Measurements from ENCODE around the gene RAB6B.

RAB6B gene

DNA sequence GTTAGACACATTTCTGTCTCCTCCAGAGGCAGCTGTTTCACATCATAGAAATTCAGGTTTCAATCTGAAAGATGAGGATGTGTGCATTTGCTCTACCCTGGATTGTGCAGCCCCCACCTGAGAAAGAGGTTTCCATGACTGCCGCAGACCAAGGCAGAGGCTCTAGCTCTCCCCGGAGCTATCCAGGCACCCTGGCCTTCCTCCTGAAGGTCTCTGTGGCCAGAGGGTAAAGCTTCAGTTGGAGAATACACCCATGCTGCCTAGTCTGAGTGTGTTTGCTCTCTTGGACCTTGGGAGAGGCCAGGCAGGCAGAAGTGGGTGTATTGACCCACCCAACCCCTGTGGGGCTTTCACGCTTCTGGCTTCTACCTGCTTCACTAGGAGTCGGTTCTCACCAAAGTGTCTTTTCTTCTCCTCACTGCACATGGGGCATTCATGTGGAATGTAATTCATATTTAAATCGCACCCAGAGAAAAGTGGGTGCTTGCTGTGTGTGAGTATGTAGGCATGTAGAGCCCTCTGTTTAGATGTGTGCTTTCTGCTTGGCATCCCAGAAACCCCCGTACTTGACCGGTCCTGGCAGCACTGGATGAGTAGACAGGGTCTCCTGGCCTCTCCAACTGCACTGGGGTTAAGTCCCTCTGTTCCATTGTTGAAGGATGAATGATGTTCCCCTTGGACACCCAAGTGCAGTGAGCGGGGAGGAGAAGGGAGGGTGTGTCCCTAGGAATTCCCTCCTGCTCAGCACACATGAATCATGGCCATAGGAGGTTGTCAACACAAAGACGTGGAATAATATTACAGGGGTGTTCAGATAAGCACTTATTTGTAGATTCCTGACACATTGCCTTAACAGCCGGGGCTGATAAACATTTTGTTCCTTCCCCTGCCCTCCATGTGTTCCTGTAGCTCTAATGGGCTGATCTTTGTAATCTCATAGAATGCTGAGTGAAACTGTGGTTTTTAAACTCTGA lies 20.3 kb upstream of the RAB6B start:
- H3K9me3 ChIP-seq (ENCODE audit: control insufficient read depth in 5 of 5, low read length in 5 of 5), result peaks cover 0 to 3% (median 0%) of the 10 kb centered on the region in 5 donors
- H3K27me3 ChIP-seq (ENCODE audit: control insufficient read depth in 5 of 5, insufficient read depth in 4 of 5, low read length in 5 of 5), result peaks cover 0 to 8% (median 6%) of the 10 kb centered on the region in 5 donors
- H3K4me1 ChIP-seq (ENCODE audit: control insufficient read depth in 5 of 5, insufficient read depth in 5 of 5, low read length in 5 of 5), result no peaks in the 10 kb centered on the region
- H3K9ac ChIP-seq (ENCODE audit: low read length in 5 of 5), result no peak overlapping the region
- no peak overlapping the region for H3K27ac ChIP-seq (ENCODE audit: low read depth, low read length)
- H3K4me3 ChIP-seq (ENCODE audit: low read depth in 1 of 5, low read length in 5 of 5), result no peak overlapping the region
- no peaks in the 10 kb centered on the region for H3K36me3 ChIP-seq (ENCODE audit: control insufficient read depth in 5 of 5, insufficient read depth in 5 of 5, low read length in 5 of 5)

DNA sequence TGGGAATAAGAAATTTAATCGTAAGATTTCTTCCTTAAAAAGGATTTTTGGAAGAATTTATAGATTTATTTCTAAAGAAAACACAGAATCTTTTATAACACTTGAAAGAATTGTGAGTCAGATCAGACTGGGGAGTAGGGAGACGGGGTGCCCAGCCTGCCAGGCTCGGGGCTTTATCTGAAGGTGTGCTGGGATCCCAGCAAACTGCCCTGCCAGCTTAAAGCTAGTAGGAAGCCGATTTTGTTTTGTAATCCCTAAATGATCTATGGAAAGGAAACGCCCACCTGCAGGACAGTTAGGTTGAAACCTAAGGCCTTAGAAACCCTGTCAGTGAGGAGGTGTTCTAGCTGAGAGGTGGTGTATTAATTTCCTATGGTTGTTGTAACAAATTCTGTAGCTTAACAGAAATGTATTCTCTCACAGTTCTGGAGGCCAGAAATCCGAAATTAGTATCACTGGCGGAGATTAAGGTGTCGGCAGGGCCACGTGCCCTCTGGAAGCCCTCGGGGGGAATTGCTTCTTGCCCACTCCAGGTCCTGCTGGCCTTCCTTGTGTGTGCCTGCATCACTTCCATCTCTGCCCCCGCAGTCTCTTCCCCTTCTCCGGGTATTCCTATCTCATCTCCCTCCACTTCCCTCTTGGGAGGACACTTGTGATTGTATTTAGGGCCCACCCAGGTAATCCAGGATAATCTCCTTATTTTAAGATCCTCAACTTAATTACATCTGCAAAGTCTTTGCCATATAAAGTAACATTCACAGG lies 19.3 kb upstream of the RAB6B start:
- Histone ChIP-seq H3K4me3 (ENCODE audit: low read depth in 1 of 5, low read length in 5 of 5) (no peak overlapping the region), H3K27ac (ENCODE audit: low read depth, low read length) (no peak overlapping the region), H3K9me3 (ENCODE audit: control insufficient read depth in 5 of 5, low read length in 5 of 5) (peaks cover 0 to 3% (median 0%) of the 10 kb centered on the region in 5 donors), H3K4me1 (ENCODE audit: control insufficient read depth in 5 of 5, insufficient read depth in 5 of 5, low read length in 5 of 5) (no peaks in the 10 kb centered on the region), H3K36me3 (ENCODE audit: control insufficient read depth in 5 of 5, insufficient read depth in 5 of 5, low read length in 5 of 5) (no peaks in the 10 kb centered on the region), H3K27me3 (ENCODE audit: control insufficient read depth in 5 of 5, insufficient read depth in 4 of 5, low read length in 5 of 5) (peaks cover 0 to 8% (median 6%) of the 10 kb centered on the region in 5 donors), H3K9ac (ENCODE audit: low read length in 5 of 5) (no peak overlapping the region)

DNA sequence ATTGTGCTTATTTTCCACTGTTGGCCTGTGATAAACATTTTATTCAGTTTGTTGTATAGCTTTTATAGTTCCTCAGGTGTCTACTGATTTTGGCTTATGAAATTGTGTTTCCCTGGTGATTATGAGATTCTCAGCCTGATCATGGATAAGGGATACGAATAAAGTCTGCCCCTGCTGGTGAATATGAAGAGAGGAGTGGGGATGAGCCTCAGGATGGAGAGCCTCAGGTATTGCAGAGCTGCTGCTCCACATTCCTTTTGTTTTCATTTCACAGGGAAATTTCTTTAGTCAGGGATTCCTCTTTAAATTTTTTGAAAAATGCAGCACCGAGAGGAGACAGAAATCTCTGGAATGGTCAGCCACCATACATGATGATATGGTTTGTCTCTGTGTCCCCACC lies 14.7 kb upstream of the RAB6B start:
- peaks cover 0 to 6% (median 0%) of the 10 kb centered on the region in 5 donors for H3K27me3 ChIP-seq (ENCODE audit: control insufficient read depth in 5 of 5, insufficient read depth in 4 of 5, low read length in 5 of 5)
- no peak overlapping the region for H3K9ac ChIP-seq (ENCODE audit: low read length in 5 of 5)
- no peaks in the 10 kb centered on the region for H3K36me3 ChIP-seq (ENCODE audit: control insufficient read depth in 5 of 5, insufficient read depth in 5 of 5, low read length in 5 of 5)
- no peak overlapping the region for H3K27ac ChIP-seq (ENCODE audit: low read depth, low read length)
- no peak overlapping the region for H3K4me3 ChIP-seq (ENCODE audit: low read depth in 1 of 5, low read length in 5 of 5)
- H3K9me3 ChIP-seq (ENCODE audit: control insufficient read depth in 5 of 5, low read length in 5 of 5), result no peaks in the 10 kb centered on the region
- H3K4me1 ChIP-seq (ENCODE audit: control insufficient read depth in 5 of 5, insufficient read depth in 5 of 5, low read length in 5 of 5), result no peaks in the 10 kb centered on the region

DNA sequence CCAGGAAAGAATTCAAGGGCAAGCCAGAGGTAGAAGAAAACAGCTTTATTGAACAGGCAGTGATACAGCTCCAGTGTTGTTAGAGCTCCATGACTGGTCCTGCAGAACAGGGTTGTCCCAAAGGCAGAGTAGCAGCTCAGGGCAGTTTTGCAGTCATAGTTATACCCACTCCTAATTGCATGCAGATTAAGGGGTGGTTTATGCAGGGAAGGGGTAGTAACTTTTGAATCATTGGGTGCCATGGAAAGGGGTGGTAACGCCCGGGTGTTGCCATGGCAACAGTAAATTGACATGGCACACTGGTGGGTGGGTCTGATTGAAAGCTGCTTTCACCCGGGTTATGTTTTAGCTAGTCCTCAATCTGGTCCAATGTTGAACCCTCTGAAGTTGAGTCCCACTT lies 9.7 kb upstream of the RAB6B start:
- Histone ChIP-seq H3K4me1 (ENCODE audit: control insufficient read depth in 5 of 5, insufficient read depth in 5 of 5, low read length in 5 of 5) (no peaks in the 10 kb centered on the region), H3K27me3 (ENCODE audit: control insufficient read depth in 5 of 5, insufficient read depth in 4 of 5, low read length in 5 of 5) (no peaks in the 10 kb centered on the region), H3K27ac (ENCODE audit: low read depth, low read length) (no peak overlapping the region), H3K9me3 (ENCODE audit: control insufficient read depth in 5 of 5, low read length in 5 of 5) (no peaks in the 10 kb centered on the region), H3K4me3 (ENCODE audit: low read depth in 1 of 5, low read length in 5 of 5) (no peak overlapping the region), H3K9ac (ENCODE audit: low read length in 5 of 5) (no peak overlapping the region), H3K36me3 (ENCODE audit: control insufficient read depth in 5 of 5, insufficient read depth in 5 of 5, low read length in 5 of 5) (no peaks in the 10 kb centered on the region)

DNA sequence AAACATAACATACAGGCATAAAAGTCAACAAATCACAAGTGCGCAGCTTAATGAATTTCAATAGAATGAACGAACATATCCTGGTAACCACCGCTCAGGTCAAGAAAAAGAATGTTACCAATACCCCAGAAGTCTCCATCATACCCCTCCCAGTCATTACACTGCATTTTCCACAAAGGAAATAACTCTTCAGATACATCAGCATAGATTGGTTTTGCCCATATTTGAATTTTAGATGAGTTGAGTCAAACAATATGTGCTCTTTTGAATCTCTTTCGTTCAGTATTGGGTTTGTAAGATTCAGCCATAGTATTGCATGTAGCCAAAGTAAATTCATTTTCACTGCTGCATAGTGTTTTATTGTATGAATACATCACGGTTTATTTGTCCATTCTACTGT lies 6.2 kb upstream of the RAB6B start:
- Histone ChIP-seq H3K9me3 (ENCODE audit: control insufficient read depth in 5 of 5, low read length in 5 of 5) (no peaks in the 10 kb centered on the region), H3K27ac (ENCODE audit: low read depth, low read length) (no peak overlapping the region), H3K27me3 (ENCODE audit: control insufficient read depth in 5 of 5, insufficient read depth in 4 of 5, low read length in 5 of 5) (no peaks in the 10 kb centered on the region), H3K4me3 (ENCODE audit: low read depth in 1 of 5, low read length in 5 of 5) (no peak overlapping the region), H3K4me1 (ENCODE audit: control insufficient read depth in 5 of 5, insufficient read depth in 5 of 5, low read length in 5 of 5) (no peaks in the 10 kb centered on the region), H3K9ac (ENCODE audit: low read length in 5 of 5) (no peak overlapping the region), H3K36me3 (ENCODE audit: control insufficient read depth in 5 of 5, insufficient read depth in 5 of 5, low read length in 5 of 5) (no peaks in the 10 kb centered on the region)

DNA sequence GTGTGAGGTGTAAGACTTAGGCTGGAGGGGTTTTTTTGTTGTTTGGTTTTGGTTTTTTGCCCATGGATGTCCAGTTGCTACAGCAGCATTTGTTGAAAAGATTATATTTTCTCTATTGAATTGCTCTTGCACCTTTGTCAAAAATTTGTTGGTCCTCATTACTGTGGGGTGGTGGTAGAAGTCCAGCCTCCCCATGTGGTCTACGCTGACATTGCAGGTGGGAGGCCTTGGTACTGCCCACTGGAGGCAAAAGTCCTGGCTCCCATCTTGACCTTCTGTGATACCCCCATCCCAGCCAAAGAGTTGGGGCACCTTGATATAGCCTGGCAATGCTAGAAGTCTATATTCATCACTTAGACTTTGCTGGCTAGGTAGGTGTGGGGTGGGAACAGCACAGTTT lies 5.4 kb upstream of the RAB6B start:
- H3K4me3 ChIP-seq (ENCODE audit: low read depth in 1 of 5, low read length in 5 of 5), result no peak overlapping the region
- H3K27ac ChIP-seq (ENCODE audit: low read depth, low read length), result no peak overlapping the region
- H3K27me3 ChIP-seq (ENCODE audit: control insufficient read depth in 5 of 5, insufficient read depth in 4 of 5, low read length in 5 of 5), result peaks cover 0 to 4% (median 0%) of the 10 kb centered on the region in 5 donors
- H3K9me3 ChIP-seq (ENCODE audit: control insufficient read depth in 5 of 5, low read length in 5 of 5), result no peaks in the 10 kb centered on the region
- H3K4me1 ChIP-seq (ENCODE audit: control insufficient read depth in 5 of 5, insufficient read depth in 5 of 5, low read length in 5 of 5), result peaks cover 0 to 7% (median 6%) of the 10 kb centered on the region in 5 donors
- H3K9ac ChIP-seq (ENCODE audit: low read length in 5 of 5), result no peak overlapping the region
- H3K36me3 ChIP-seq (ENCODE audit: control insufficient read depth in 5 of 5, insufficient read depth in 5 of 5, low read length in 5 of 5), result no peaks in the 10 kb centered on the region

DNA sequence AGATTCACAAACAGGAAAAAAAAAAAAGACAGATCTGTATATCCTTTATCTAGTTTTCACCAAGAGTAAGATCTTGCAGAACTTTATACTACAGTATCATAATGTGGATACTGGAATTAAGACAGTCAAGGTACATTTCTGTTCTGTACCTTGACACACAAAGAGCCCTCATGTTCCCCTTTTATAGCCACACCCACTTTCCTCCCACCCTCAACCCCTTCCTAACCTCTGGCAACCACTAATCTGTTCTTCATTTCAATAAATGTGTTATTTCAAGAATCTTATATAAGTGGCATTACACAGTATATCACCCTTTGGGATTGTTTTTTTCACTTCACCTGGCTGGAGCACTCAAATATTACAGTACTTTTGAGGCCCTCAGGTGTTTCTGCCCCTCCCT lies 3.6 kb upstream of the RAB6B start:
- Histone ChIP-seq H3K9me3 (ENCODE audit: control insufficient read depth in 5 of 5, low read length in 5 of 5) (no peaks in the 10 kb centered on the region), H3K9ac (ENCODE audit: low read length in 5 of 5) (no peak overlapping the region), H3K27ac (ENCODE audit: low read depth, low read length) (no peak overlapping the region), H3K4me1 (ENCODE audit: control insufficient read depth in 5 of 5, insufficient read depth in 5 of 5, low read length in 5 of 5) (peaks cover 0 to 22% (median 19%) of the 10 kb centered on the region in 5 donors), H3K27me3 (ENCODE audit: control insufficient read depth in 5 of 5, insufficient read depth in 4 of 5, low read length in 5 of 5) (peaks cover 0 to 7% (median 0%) of the 10 kb centered on the region in 5 donors), H3K36me3 (ENCODE audit: control insufficient read depth in 5 of 5, insufficient read depth in 5 of 5, low read length in 5 of 5) (no peaks in the 10 kb centered on the region), H3K4me3 (ENCODE audit: low read depth in 1 of 5, low read length in 5 of 5) (no peak overlapping the region)

DNA sequence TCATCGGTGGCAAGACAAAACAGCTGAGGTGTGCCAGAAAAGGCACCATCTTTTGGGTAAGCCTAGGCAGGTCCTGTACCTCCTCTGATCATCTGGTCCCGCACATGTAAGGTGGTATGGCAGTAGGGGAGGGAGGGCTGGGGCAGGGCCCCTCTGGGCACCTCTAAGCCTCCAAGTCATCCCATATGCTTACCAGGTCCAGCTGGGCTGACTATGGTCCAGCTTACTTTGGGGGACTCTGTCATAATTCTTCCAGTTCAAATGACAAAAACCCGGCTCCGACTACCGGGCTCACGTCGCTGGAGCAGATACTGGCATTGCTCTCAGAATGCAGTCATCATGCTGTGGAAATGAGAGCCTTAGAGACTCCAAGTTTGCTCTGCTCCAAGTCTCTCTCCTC lies 1.9 kb upstream of the RAB6B start:
- peaks cover 0 to 7% (median 0%) of the 10 kb centered on the region in 5 donors for H3K27me3 ChIP-seq (ENCODE audit: control insufficient read depth in 5 of 5, insufficient read depth in 4 of 5, low read length in 5 of 5)
- no peaks in the 10 kb centered on the region for H3K36me3 ChIP-seq (ENCODE audit: control insufficient read depth in 5 of 5, insufficient read depth in 5 of 5, low read length in 5 of 5)
- no peak overlapping the region for H3K27ac ChIP-seq (ENCODE audit: low read depth, low read length)
- no peaks in the 10 kb centered on the region for H3K9me3 ChIP-seq (ENCODE audit: control insufficient read depth in 5 of 5, low read length in 5 of 5)
- H3K4me1 ChIP-seq (ENCODE audit: control insufficient read depth in 5 of 5, insufficient read depth in 5 of 5, low read length in 5 of 5), result peaks cover 0 to 24% (median 23%) of the 10 kb centered on the region in 5 donors
- H3K9ac ChIP-seq (ENCODE audit: low read length in 5 of 5), result no peak overlapping the region
- H3K4me3 ChIP-seq (ENCODE audit: low read depth in 1 of 5, low read length in 5 of 5), result no peak overlapping the region

DNA sequence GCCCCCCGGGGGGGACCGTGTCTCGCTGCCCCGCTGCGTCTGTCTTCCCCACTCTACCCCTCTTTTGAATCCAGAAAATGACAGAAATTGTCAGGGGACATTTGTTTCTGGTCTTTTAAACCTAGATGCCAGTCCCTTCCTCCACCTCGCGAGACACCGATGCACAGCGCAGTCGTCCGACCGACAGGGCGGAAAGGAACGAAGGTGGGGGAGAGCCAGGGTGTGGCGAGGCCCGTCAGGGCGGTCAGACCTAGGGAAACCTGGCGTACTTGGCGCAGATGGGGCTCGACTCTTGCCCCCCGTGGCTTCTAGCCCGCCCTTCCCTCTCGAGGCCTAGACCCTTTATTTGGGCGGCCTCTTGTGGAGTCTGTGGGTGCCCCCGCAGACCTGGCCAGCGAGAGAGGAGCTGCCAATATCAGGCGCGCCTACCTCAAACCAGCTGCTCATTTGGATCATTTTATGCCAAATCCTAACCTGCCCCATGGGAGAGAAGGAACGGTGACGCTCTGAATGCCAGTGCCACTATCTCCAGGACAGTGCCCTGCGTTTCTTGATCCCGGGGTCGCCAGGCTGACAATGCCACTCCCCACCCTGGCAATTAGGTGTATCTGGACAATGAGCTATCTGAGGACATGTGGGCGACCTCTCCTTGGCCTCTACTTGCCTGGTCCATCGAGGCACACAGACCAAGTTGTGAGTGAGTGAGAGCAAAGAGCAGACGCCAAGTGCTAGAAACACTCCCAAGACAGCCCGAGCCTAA lies 500 bp upstream of the RAB6B start:
- H3K27me3 ChIP-seq (ENCODE audit: control insufficient read depth in 5 of 5, insufficient read depth in 4 of 5, low read length in 5 of 5), result peaks cover 0 to 7% (median 0%) of the 10 kb centered on the region in 5 donors
- no peaks in the 10 kb centered on the region for H3K36me3 ChIP-seq (ENCODE audit: control insufficient read depth in 5 of 5, insufficient read depth in 5 of 5, low read length in 5 of 5)
- H3K4me1 ChIP-seq (ENCODE audit: control insufficient read depth in 5 of 5, insufficient read depth in 5 of 5, low read length in 5 of 5), result peaks cover 0 to 24% (median 23%) of the 10 kb centered on the region in 5 donors
- H3K4me3 ChIP-seq (ENCODE audit: low read depth in 1 of 5, low read length in 5 of 5), result peak overlapping the region; percentile 58 to 86 (median 68)
- no peak overlapping the region for H3K27ac ChIP-seq (ENCODE audit: low read depth, low read length)
- H3K9ac ChIP-seq (ENCODE audit: low read length in 5 of 5), result peak overlapping the region in 4 of 5 donors; percentile 39 to 78 (median 57)
- no peaks in the 10 kb centered on the region for H3K9me3 ChIP-seq (ENCODE audit: control insufficient read depth in 5 of 5, low read length in 5 of 5)
